Neural cell (in vitro differentiated cells): ENCODE results near the gene PRKCE. TPM values are rescaled to one million over a fixed set of nuclear protein-coding genes. Genes with fewer than 3 reads are reported as not detected.

Experiments
- H2AFZ ChIP-seq: fragments of 200-600, 300-800 bp; sonication (generic), shearing (Covaris generic); 2 replicates; pipeline ENCODE4 v1.6.0; 2014; ENCODE audit warnings: low read depth, mild to moderate bottlenecking, antibody characterized with exemption, low read length, moderate library complexity
- H3F3A ChIP-seq: fragments of 200-600 bp; shearing (Covaris generic); 2 replicates; pipeline ENCODE4 v1.6.1; 2016; ENCODE audit warnings: mild to moderate bottlenecking, moderate library complexity, mixed read lengths, antibody characterized with exemption, low read length; ENCODE audit not compliant: insufficient read depth, poor library complexity, severe bottlenecking
- H3K27ac ChIP-seq: fragments of 200-600, 300-800 bp; sonication (generic), shearing (Covaris generic); 2 replicates; pipeline ENCODE4 v1.5.1; 2014; ENCODE audit warnings: mild to moderate bottlenecking, low read length, moderate library complexity
- H3K27me3 ChIP-seq: fragments of 300-800, 200-600 bp; sonication (generic), shearing (Covaris generic); 2 replicates; pipeline ENCODE4 v1.6.0; 2014; ENCODE audit warnings: mild to moderate bottlenecking, low read depth, low read length, moderate library complexity; ENCODE audit not compliant: insufficient read depth
- H3K36me3 ChIP-seq: fragments of 300-800, 200-600 bp; sonication (generic), shearing (Covaris generic); 2 replicates; pipeline ENCODE4 v1.5.1; 2014; ENCODE audit warnings: mild to moderate bottlenecking, antibody characterized with exemption, low read length, moderate library complexity; ENCODE audit not compliant: insufficient read depth
- H3K4me2 ChIP-seq: fragments of 300-800, 200-600 bp; sonication (generic), shearing (Covaris generic); 2 replicates; pipeline ENCODE4 v1.6.0; 2014; ENCODE audit warnings: mild to moderate bottlenecking, low read length
- H3K4me3 ChIP-seq: fragments of 300-800, 200-600 bp; sonication (generic), shearing (Covaris generic); 2 replicates; pipeline ENCODE4 v1.5.1; 2014; ENCODE audit warnings: mild to moderate bottlenecking, low read length, moderate library complexity
- H3K79me2 ChIP-seq: fragments of 200-600 bp; shearing (Covaris generic); replicated peaks from 2 replicates; pipeline ENCODE4 v1.6.0; 2014; ENCODE audit warnings: mild to moderate bottlenecking, low read length, moderate library complexity; ENCODE audit not compliant: insufficient read depth
- H3K9ac ChIP-seq: fragments of 300-800, 200-600 bp; sonication (generic), shearing (Covaris generic); 2 replicates; pipeline ENCODE4 v1.6.1; 2016; ENCODE audit warnings: mild to moderate bottlenecking, low read length, mixed read lengths
- H3K9me2 ChIP-seq: fragments of 200-600 bp; shearing (Covaris generic); 2 replicates; pipeline ENCODE4 v1.6.1; 2016; ENCODE audit warnings: mild to moderate bottlenecking, low read length, mixed read lengths; ENCODE audit not compliant: insufficient read depth
- H3K9me3 ChIP-seq: fragments of 200-600, 300-800 bp; sonication (generic), shearing (Covaris generic); 2 replicates; pipeline ENCODE4 v1.6.1; 2016; ENCODE audit warnings: mild to moderate bottlenecking, mixed run types, low read length, moderate library complexity, mixed read lengths
- H4K20me1 ChIP-seq: fragments of 200-600 bp; shearing (Covaris generic); 2 replicates; pipeline ENCODE4 v1.6.1; 2016; ENCODE audit warnings: mild to moderate bottlenecking, mixed run types; ENCODE audit not compliant: insufficient read depth
- EP300 ChIP-seq: fragments of 450-650 bp; conservative IDR thresholded peaks from 2 replicates; pipeline ENCODE4 v1.6.1; 2014; ENCODE audit warnings: antibody characterized with exemption, mild to moderate bottlenecking, moderate library complexity; ENCODE audit not compliant: poor library complexity, severe bottlenecking
- EZH2 ChIP-seq: fragments of 200-600, 300-800 bp; shearing (Covaris generic), sonication (generic); IDR thresholded peaks from 2 replicates; pipeline ENCODE4 v1.6.1; 2014; ENCODE audit warnings: antibody characterized with exemption, low read length, borderline replicate concordance, mild to moderate bottlenecking; ENCODE audit not compliant: insufficient read depth, poor library complexity, severe bottlenecking
- MXI1 ChIP-seq: fragments of 450-650 bp; conservative IDR thresholded peaks from 2 replicates; pipeline ENCODE4 v1.6.1; 2014; ENCODE audit warnings: antibody characterized with exemption, mild to moderate bottlenecking; ENCODE audit not compliant: poor library complexity, severe bottlenecking
- POLR2AphosphoS5 ChIP-seq: IDR thresholded peaks from 2 replicates; pipeline ENCODE4 v1.6.1; 2012
- RAD21 ChIP-seq: fragments of 450-650 bp; conservative IDR thresholded peaks from 2 replicates; pipeline ENCODE4 v1.6.1; 2014; ENCODE audit warnings: antibody characterized with exemption, mild to moderate bottlenecking, moderate library complexity
- SMC3 ChIP-seq: fragments of 450-650 bp; conservative IDR thresholded peaks from 2 replicates; pipeline ENCODE4 v1.6.1; 2014; ENCODE audit warnings: antibody characterized with exemption, mild to moderate bottlenecking, moderate library complexity; ENCODE audit not compliant: poor library complexity
- TAF1 ChIP-seq: IDR thresholded peaks from 2 replicates; pipeline ENCODE4 v1.6.1; 2012; ENCODE audit warnings: low read depth
- polyA plus RNA-seq: library from polyadenylated mRNA; depleted of rRNA; stranded (reverse); fragments of >200 nt; gene quantifications from 2 replicates; pipeline ENCODE4 v1.2.3, GENCODE V29; 2014
- TF ChIP-seq, protein P1 (sequence below): fragments of 450-650 bp; IDR thresholded peaks from 2 replicates; pipeline ENCODE4 v1.5.1; 2014; ENCODE audit warnings: antibody characterized with exemption, mild to moderate bottlenecking, moderate library complexity; ENCODE audit not compliant: poor library complexity, severe bottlenecking
- TF ChIP-seq, protein P2 (sequence below): IDR thresholded peaks from 2 replicates; pipeline ENCODE4 v1.6.1; 2012; ENCODE audit warnings: borderline replicate concordance

The PRKCE gene
- polyA plus RNA-seq, 1 donor from 2014 or later, result 5.4 TPM

DNA sequence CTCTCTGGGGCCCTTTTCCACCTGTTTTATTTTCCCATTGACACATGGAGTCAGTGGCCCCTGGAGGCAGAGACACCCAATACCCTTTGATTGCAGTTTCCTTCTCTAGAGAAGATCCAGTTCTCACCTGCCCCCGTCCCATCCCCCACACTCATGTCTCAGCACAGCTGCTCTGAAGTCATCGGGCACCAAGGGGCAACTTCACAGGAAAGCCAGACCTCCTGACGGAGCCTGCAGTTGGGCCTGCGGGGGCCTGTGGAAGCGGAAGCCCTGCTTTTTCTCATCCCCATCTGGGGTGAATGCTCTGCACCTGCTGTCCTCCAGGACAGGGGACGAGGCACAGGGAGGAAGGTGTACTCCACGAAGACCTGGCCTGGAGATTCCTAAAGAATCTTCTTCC lies 337.4 kb downstream of the PRKCE start:
- H3F3A ChIP-seq, result no peaks in the 10 kb centered on the region
- H3K4me2 ChIP-seq, result no peak overlapping the region
- H3K27ac ChIP-seq, result no peak overlapping the region
- no peaks in the 10 kb centered on the region for H4K20me1 ChIP-seq
- H3K4me3 ChIP-seq, result no peak overlapping the region
- no peak overlapping the region for H2AFZ ChIP-seq
- H3K9me2 ChIP-seq, result no peaks in the 10 kb centered on the region
- no peak overlapping the region for H3K9ac ChIP-seq
- no peaks in the 10 kb centered on the region for H3K36me3 ChIP-seq
- TF ChIP-seq EP300, result no peak
- TF ChIP-seq RAD21, result no peak
- no peak for TF ChIP-seq POLR2AphosphoS5
- TF ChIP-seq, protein P1, sequence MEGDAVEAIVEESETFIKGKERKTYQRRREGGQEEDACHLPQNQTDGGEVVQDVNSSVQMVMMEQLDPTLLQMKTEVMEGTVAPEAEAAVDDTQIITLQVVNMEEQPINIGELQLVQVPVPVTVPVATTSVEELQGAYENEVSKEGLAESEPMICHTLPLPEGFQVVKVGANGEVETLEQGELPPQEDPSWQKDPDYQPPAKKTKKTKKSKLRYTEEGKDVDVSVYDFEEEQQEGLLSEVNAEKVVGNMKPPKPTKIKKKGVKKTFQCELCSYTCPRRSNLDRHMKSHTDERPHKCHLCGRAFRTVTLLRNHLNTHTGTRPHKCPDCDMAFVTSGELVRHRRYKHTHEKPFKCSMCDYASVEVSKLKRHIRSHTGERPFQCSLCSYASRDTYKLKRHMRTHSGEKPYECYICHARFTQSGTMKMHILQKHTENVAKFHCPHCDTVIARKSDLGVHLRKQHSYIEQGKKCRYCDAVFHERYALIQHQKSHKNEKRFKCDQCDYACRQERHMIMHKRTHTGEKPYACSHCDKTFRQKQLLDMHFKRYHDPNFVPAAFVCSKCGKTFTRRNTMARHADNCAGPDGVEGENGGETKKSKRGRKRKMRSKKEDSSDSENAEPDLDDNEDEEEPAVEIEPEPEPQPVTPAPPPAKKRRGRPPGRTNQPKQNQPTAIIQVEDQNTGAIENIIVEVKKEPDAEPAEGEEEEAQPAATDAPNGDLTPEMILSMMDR, result no peak
- TF ChIP-seq SMC3, result no peak
- TF ChIP-seq MXI1, result no peak
- no peak for TF ChIP-seq TAF1
- no peak for TF ChIP-seq EZH2
- TF ChIP-seq, protein P2, sequence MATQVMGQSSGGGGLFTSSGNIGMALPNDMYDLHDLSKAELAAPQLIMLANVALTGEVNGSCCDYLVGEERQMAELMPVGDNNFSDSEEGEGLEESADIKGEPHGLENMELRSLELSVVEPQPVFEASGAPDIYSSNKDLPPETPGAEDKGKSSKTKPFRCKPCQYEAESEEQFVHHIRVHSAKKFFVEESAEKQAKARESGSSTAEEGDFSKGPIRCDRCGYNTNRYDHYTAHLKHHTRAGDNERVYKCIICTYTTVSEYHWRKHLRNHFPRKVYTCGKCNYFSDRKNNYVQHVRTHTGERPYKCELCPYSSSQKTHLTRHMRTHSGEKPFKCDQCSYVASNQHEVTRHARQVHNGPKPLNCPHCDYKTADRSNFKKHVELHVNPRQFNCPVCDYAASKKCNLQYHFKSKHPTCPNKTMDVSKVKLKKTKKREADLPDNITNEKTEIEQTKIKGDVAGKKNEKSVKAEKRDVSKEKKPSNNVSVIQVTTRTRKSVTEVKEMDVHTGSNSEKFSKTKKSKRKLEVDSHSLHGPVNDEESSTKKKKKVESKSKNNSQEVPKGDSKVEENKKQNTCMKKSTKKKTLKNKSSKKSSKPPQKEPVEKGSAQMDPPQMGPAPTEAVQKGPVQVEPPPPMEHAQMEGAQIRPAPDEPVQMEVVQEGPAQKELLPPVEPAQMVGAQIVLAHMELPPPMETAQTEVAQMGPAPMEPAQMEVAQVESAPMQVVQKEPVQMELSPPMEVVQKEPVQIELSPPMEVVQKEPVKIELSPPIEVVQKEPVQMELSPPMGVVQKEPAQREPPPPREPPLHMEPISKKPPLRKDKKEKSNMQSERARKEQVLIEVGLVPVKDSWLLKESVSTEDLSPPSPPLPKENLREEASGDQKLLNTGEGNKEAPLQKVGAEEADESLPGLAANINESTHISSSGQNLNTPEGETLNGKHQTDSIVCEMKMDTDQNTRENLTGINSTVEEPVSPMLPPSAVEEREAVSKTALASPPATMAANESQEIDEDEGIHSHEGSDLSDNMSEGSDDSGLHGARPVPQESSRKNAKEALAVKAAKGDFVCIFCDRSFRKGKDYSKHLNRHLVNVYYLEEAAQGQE, result no peak
- no peaks in the 10 kb centered on the region for H3K27me3 ChIP-seq
- no peaks in the 10 kb centered on the region for H3K9me3 ChIP-seq
- H3K79me2 ChIP-seq, result no peaks in the 10 kb centered on the region

DNA sequence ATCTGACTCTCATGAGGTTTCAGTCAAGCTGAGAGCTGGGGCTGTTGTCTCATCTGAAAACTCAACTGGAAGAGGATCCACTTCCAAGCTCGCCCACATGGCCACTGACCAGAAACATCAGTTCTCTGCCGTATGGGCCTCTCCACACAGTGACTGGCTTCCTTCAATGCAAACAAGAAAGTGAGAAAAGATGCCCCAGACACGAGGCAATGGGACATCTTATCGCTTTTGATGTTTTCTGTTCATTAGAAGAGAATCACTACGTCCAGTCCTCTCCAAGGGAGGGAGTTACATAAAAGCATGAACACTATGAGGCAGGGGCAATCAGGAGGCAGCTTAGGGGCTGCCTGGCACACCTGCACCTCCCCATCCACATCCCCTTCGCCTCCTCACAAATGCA lies 338.7 kb downstream of the PRKCE start:
- no peaks in the 10 kb centered on the region for H3K27me3 ChIP-seq
- no peak overlapping the region for H2AFZ ChIP-seq
- H3K79me2 ChIP-seq, result no peaks in the 10 kb centered on the region
- no peak for TF ChIP-seq RAD21
- TF ChIP-seq, protein P1, result no peak
- TF ChIP-seq, protein P2, result no peak
- no peak for TF ChIP-seq TAF1
- no peak for TF ChIP-seq MXI1
- no peak for TF ChIP-seq SMC3
- TF ChIP-seq EZH2, result no peak
- TF ChIP-seq POLR2AphosphoS5, result no peak
- no peak for TF ChIP-seq EP300
- no peaks in the 10 kb centered on the region for H4K20me1 ChIP-seq
- H3K9ac ChIP-seq, result no peak overlapping the region
- no peak overlapping the region for H3K4me3 ChIP-seq
- H3K9me2 ChIP-seq, result no peaks in the 10 kb centered on the region
- no peaks in the 10 kb centered on the region for H3F3A ChIP-seq
- no peak overlapping the region for H3K27ac ChIP-seq
- no peaks in the 10 kb centered on the region for H3K36me3 ChIP-seq
- H3K4me2 ChIP-seq, result no peak overlapping the region
- no peaks in the 10 kb centered on the region for H3K9me3 ChIP-seq
